Astrocyte (in vitro differentiated cells and primary cell): Measurements from ENCODE around the gene ZCCHC3.

Experiments
- CTCF ChIP-seq: IDR thresholded peaks from 2 replicates; pipeline ENCODE4 v1.5.1; 2011; ENCODE audit warnings: low read depth, mild to moderate bottlenecking, inconsistent platforms, low read length, moderate library complexity; ENCODE audit not compliant: insufficient read depth
- EZH2 ChIP-seq: IDR thresholded peaks from 2 replicates; pipeline ENCODE4 v1.6.1; 2012; ENCODE audit warnings: mild to moderate bottlenecking, low read length, inconsistent platforms; ENCODE audit not compliant: insufficient read depth

DNA sequence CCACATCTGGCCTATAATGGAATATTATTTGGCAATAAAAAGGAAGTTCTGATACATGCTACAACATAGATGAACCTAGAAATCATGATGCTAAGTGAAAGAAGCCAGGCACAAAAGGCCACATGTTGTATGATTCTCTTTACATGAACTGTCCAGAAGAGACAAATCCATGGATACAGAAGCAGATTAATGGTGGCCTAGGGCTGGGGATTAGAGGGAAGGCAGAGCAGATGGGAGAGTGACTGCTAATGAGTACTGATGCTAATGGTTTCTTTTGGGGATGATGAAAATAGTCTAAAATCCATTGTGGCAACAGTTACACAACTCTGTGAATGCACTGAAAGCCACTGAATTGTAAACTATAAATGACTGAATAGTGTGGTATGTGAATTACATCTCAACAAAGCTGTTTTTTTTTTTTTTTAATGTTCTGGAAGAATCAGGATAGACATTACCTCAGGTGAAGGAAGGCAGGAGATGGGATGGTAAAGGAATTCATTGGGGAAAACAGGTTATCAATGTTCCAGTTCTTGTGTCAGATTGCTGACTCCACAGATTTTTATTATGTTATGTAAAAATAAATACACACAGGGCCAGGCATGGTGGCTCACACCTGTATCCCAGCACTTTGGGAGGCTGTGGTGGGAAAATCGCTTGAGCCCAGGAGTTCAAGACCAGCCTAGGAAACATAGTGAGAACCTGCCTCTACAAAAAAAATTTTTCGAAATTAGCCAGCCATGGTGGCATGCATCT, 19.1 kb downstream of the ZCCHC3 start:
- no peak for TF ChIP-seq EZH2
- no peak for TF ChIP-seq CTCF
